LNCaP clone FGC (cell line): ENCODE data around the gene RNASE8.

Experiments
- DNase-seq: peaks from one replicate; pipeline ENCODE4 v3.0.0-alpha.2; 2011; ENCODE audit warnings: low read depth
- H3K4me3 ChIP-seq: 2 replicates; pipeline ENCODE4 v1.5.1; 2011; ENCODE audit warnings: mild to moderate bottlenecking, low read depth, low read length, control low read depth
- TF ChIP-seq, protein P1 (sequence below): IDR thresholded peaks from 2 replicates; pipeline ENCODE4 v1.5.1; 2012; ENCODE audit warnings: mild to moderate bottlenecking; ENCODE audit not compliant: control insufficient read depth, insufficient read depth; ENCODE audit errors: extremely low read depth

Gene RNASE8

DNA sequence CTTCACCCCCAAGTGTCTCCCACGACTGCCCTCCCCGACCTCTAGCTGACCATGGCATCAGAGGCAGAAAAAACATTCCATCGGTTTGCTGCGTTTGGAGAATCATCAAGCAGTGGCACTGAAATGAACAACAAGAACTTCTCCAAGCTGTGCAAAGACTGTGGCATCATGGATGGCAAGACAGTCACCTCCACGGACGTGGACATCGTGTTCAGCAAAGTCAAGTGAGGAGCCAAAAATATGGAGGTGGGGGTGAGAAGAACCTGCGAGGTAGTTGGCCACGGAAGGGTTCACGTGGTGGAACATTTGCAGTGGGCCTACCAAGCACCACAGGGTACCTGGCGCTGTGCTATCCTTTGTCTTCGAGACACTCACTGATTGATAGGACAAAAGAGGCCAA lies 27.1 kb upstream of the RNASE8 start:
- no peak overlapping the region for H3K4me3 ChIP-seq
- DNase-seq, result no peak
- TF ChIP-seq, protein P1, sequence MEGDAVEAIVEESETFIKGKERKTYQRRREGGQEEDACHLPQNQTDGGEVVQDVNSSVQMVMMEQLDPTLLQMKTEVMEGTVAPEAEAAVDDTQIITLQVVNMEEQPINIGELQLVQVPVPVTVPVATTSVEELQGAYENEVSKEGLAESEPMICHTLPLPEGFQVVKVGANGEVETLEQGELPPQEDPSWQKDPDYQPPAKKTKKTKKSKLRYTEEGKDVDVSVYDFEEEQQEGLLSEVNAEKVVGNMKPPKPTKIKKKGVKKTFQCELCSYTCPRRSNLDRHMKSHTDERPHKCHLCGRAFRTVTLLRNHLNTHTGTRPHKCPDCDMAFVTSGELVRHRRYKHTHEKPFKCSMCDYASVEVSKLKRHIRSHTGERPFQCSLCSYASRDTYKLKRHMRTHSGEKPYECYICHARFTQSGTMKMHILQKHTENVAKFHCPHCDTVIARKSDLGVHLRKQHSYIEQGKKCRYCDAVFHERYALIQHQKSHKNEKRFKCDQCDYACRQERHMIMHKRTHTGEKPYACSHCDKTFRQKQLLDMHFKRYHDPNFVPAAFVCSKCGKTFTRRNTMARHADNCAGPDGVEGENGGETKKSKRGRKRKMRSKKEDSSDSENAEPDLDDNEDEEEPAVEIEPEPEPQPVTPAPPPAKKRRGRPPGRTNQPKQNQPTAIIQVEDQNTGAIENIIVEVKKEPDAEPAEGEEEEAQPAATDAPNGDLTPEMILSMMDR, result no peak

DNA sequence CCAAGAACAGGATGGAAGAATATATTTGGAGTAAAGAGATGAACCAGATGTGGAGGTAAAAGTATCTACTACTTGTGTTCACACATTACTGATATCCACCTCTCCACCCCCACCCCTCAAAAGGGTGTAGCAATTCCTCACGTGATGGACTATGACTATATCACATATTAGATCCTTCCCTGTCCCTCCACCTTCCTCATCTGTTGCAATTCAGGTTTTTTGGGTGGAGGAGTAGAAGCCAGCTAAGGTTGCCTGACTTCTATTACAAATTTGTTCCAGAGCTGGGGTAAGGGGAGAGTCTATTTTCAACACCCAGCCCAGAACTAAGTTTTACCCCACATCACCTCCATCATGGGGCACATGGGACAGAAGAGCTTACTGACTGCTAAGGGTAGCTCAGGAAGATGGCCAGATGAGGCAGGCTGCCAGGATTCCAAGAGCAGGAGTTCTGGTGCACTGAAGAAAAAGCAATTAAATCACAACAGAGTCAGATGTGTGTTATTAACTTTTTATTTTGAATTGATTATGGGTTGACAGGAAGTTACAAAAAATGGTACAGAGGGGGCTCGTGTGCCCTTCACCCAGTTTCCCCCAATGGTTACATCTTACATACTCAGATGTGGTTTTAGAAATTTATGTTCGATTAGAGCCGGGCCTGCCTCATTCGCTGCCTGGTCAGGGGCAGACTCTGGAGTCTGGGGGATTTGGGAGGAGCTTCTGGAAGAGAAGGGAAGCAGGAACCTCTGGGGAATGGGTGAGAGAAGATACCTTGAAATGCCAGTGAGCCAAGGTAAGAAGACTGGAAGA lies 25.1 kb upstream of the RNASE8 start:
- DNase-seq, result no peak
- no peak overlapping the region for H3K4me3 ChIP-seq
- TF ChIP-seq, protein P1, result no peak

DNA sequence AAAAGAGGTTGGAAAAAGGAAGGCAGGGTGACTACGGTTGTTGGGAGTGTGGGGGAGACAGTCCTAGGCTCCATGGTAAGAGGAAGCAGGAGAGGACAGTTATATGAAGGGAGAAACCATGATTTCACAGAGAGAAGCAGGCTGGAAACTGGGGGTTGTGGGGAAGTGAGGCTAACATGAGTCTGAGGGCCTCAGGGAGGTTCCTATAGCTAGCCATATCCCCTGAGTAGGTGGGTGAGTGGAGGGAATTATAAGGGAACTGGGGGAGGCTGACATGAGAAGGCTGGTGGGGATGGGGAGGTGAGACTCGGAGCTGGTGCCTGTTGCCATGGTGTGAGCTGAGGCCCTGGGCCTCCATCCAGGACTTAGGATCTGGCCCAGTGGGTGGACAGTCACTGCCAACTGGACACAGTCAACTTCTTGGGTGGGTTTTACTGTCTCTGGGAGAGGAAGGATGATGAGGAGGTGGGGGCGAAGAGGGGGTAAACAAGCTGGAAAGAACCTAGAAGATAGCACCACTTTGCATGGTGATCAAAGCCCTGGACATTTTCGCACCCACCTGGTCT lies 24.4 kb upstream of the RNASE8 start:
- H3K4me3 ChIP-seq, result no peak overlapping the region
- no peak for DNase-seq
- TF ChIP-seq, protein P1, result no peak

DNA sequence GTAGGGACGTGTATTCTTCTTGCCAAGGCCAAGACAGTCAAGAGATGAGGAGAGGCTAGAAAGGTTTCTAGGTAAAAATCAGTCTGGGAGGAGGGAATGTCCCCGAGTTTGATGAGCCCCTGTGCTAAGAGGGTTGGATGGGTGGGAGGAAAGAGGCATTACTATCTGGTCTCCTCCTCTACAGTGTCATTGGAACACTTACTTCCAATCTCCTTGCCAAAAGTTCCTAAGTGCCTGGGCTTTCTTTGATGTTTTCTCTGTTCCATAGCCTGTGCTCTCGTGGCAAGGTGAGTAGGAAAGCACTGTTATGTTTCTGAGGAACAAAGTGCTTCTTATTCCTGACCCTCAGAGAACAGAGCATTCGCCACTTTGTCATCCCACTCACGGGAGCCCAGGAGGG lies 22.9 kb upstream of the RNASE8 start, which contains the start of gene RNASE13:
TSS of gene RNASE13 (minus strand) at position 101 of the 400 bp plus-strand sequence. CDS start 519 bp downstream, outside the sequence.
- no peak within 1 kb of the TSS for H3K4me3 ChIP-seq
- TF ChIP-seq, protein P1, result no peak
- no peak for DNase-seq

DNA sequence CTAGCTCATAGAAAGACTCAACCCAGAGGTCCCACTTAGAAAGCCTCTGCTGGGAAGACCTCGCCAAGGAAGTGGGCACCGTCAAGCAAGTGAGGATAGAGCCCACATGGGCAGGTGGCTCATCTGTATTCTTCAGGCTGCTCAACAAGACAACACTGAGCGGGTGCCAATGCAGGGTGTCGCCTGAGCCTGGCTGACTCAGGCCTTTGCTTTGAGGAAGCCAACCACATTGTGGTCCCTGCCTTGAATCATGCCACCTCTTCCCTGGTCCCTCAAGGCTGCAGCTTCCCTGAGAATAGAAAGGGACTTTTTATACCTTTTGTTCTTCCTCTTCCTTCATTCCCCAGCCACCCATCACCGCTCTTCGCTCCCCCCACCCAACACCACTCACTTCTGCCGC lies 20.9 kb upstream of the RNASE8 start:
- H3K4me3 ChIP-seq, result no peak overlapping the region
- no peak for DNase-seq
- TF ChIP-seq, protein P1, result no peak

DNA sequence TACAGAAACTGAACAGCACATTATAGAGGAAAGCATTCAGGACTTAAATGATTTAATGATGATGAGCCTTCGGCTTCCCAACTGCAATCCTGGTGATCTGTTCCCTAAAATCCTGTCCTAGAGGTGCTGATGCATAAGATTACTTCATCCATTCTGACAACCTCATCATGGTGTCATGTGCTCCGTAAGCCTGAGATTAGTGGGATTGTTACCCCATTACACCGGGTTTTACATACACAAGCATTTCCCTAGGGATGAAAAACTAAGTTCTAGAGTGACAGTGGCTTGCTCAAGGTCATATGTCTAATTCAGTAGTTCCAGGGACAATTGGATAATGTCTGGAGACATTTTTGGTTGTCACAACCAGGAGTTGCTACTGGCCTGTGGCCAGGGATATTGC lies 20.5 kb upstream of the RNASE8 start:
- TF ChIP-seq, protein P1, result no peak
- H3K4me3 ChIP-seq, result no peak overlapping the region
- no peak for DNase-seq
